Dendritic cell treated with granulocyte-macrophage colony-stimulating factor and Interleukin-4, amounts not matched to agents 40 ng/mL and 50 ng/mL, for 4 days (primary cell): Measurements from ENCODE around the gene LRR1.

Experiments used
- H3K27ac Mint-ChIP-seq: one replicate; pipeline ENCODE4 v1.8.0; 2022; ENCODE audit warnings: mild to moderate bottlenecking, mixed read lengths
- H3K27me3 Mint-ChIP-seq: one replicate; pipeline ENCODE4 v1.8.0; 2022; ENCODE audit warnings: mild to moderate bottlenecking, mixed read lengths
- H3K36me3 Mint-ChIP-seq: one replicate; pipeline ENCODE4 v1.8.0; 2022; ENCODE audit warnings: low read depth, mixed read lengths
- H3K4me1 Mint-ChIP-seq: one replicate; pipeline ENCODE4 v1.8.0; 2022; ENCODE audit warnings: low read depth, mixed read lengths
- H3K4me3 Mint-ChIP-seq: one replicate; pipeline ENCODE4 v1.8.0; 2022; ENCODE audit warnings: mild to moderate bottlenecking, moderate library complexity, mixed read lengths
- H3K9me3 Mint-ChIP-seq: one replicate; pipeline ENCODE4 v1.8.0; 2022; ENCODE audit warnings: mixed read lengths
- intact Hi-C: fragments of 100-400 bp; cut with micrococcal nuclease; formaldehyde crosslinking; loops from one replicate; pipeline ENCODE4 v1.15.0; 2022

Gene LRR1, protein sequence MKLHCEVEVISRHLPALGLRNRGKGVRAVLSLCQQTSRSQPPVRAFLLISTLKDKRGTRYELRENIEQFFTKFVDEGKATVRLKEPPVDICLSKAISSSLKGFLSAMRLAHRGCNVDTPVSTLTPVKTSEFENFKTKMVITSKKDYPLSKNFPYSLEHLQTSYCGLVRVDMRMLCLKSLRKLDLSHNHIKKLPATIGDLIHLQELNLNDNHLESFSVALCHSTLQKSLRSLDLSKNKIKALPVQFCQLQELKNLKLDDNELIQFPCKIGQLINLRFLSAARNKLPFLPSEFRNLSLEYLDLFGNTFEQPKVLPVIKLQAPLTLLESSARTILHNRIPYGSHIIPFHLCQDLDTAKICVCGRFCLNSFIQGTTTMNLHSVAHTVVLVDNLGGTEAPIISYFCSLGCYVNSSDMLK

DNA sequence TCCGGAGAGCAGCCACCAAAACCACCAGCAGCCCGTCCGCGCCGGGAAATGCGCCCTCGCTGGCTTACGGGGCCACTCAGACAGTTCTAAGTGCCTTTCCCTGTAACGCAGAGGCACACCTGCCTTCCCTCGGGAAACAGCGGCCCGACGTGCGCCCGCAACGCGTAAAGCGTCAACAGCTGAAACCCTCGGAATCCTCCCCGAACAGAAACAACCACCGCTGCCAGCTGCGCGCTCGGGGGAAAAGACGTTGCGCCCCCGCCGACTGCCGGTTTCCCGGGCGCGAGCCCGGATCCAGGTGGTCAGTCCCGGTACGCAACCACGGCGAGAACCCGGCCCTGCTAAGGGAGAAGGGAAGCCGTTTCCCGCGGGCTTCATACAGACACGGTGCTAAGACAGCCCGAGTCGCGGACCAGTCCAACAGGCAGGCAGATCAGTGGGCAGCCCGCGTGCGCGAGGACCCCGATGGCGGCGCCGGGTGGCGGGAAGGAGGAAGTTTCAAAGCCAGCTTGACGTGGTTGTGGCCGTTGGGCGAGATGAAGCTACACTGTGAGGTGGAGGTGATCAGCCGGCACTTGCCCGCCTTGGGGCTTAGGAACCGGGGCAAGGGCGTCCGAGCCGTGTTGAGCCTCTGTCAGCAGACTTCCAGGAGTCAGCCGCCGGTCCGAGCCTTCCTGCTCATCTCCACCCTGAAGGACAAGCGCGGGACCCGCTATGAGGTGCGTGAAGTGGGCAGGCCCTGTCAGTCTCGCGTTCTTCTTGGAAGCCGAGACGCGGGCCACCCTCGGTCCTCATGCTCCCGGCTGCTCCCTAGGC lies at the start of gene LRR1:
LRR1 (plus strand) TSS at position 456 of the 816 bp plus-strand sequence; CDS start at position 537, 81 bp downstream.
- Mint-ChIP-seq H3K27me3 (no peaks in the 10 kb centered on the region), H3K9me3 (no peaks in the 10 kb centered on the region), H3K36me3 (peaks cover 38% of the 10 kb centered on the region), H3K27ac (peak within 1 kb of the TSS; percentile 98), H3K4me3 (peak within 1 kb of the TSS; percentile 88), H3K4me1 (peaks cover 25% of the 10 kb centered on the region)
- intact Hi-C loops = loop anchor here (1.0 kb wide), 2 partner anchors 12 to 22 kb away; partner anchors contain the start of genes MGAT2, RPL36AL and RPS29

DNA sequence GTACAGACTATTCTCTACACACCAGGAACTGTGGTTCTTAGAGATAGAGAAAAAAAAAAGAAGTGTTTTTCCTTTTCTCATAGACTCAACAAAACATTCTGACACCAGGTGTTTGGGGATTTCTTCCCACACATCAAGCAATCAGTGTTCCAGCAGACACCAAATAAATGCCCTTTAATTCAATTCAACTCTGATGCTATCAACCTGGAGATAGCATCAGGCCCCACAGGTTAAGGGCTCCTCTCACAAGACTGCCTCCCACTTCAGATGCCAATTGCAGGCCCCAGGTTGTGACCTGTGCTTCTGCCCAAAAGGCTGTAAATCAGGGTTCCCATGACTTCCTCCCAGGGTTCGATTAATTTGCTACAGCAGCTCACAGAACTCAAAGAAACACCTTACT lies 49.3 kb upstream of the LRR1 start:
- Mint-ChIP-seq H3K4me1 (no peaks in the 10 kb centered on the region), H3K27ac (no peak overlapping the region), H3K4me3 (no peak overlapping the region), H3K27me3 (no peaks in the 10 kb centered on the region), H3K9me3 (no peaks in the 10 kb centered on the region), H3K36me3 (no peaks in the 10 kb centered on the region)
- intact Hi-C loops = no loop called here

DNA sequence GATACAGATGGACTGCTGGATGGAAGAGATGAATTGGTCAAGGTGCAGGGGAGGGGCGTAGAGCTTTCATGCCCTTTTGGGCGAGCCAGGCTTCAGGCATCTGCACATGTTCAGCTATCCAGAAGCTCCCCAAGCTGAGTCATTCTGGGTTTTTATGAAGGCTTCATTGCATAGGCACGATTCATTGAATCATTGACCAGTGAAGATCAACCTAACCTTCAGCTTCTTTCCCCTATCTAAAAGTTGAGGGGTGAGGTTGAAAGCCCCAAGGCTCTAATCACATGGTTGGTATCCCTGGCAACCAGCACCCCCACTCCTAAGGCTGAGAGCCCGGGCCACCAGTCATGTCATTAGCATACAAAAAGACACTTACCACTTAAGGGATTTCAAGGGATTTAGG lies 48.9 kb upstream of the LRR1 start:
- Mint-ChIP-seq H3K4me3 (no peak overlapping the region), H3K27ac (no peak overlapping the region), H3K27me3 (no peaks in the 10 kb centered on the region), H3K9me3 (no peaks in the 10 kb centered on the region), H3K36me3 (no peaks in the 10 kb centered on the region), H3K4me1 (no peaks in the 10 kb centered on the region)
- intact Hi-C loops = no loop called here

DNA sequence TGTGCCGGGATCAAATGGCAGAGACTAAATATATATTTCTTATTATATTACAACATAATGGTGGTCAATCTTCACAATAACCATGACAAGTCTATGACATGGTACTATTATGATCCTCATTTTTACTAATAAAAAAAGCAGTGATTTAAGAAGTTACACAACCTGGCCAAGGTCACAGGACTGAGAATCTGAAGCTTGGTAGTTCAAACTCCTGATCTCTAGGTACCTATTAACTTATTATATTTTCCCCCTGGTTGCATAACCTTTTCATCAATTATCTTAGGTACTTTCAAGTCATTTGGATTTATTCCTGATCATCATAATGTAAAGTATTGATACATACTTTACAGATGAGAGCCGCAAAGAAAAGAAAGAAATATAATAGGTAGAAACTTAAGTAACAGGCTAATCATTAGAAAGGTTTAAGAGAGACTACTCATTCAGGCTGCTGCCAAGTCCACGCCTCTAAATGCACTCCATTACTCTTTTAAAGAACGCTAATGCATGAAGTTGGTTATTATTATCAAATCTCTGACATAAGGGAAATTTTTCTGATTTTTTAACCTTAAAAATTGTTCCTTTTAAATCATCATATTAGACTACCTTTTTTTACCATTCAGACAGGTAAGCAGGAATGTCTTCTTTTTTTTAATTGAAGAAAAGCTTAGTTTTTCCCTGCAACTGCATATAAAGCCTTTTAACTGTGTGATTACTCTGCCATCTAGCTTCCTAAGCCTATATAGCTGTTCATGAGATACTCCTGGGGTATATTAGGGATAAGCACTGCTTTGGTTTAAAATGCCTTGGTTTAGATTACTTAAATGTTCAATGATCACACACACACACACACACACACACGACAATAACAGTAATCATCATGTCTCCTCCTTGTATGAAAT lies 48.2 kb upstream of the LRR1 start:
- intact Hi-C loops = no loop called here
- no peaks in the 10 kb centered on the region for H3K9me3 Mint-ChIP-seq
- no peak overlapping the region for H3K27ac Mint-ChIP-seq
- H3K4me3 Mint-ChIP-seq = no peak overlapping the region
- H3K4me1 Mint-ChIP-seq = no peaks in the 10 kb centered on the region
- H3K36me3 Mint-ChIP-seq = no peaks in the 10 kb centered on the region
- no peaks in the 10 kb centered on the region for H3K27me3 Mint-ChIP-seq

DNA sequence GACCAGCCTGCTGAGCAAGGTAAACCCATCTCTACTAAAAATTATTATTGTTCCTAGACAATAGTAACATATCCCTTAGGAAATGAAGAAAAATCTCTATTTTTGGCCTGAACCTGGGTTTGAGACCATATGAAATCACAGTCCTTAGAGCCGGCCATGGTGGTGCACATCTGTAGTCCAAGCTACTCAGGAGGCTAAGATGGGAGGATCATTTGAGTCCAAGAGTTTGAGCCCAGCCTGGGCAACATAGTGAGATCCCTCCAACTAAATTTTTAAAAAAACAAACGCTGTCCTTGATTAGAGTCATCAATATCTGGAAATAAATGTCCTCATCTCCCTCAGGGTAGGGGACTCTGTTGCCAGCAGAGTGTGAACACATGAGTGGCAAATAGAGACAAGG lies 47.2 kb upstream of the LRR1 start:
- no peak overlapping the region for H3K4me3 Mint-ChIP-seq
- H3K27me3 Mint-ChIP-seq = no peaks in the 10 kb centered on the region
- H3K4me1 Mint-ChIP-seq = no peaks in the 10 kb centered on the region
- no peak overlapping the region for H3K27ac Mint-ChIP-seq
- no peaks in the 10 kb centered on the region for H3K36me3 Mint-ChIP-seq
- intact Hi-C loops = no loop called here
- H3K9me3 Mint-ChIP-seq = no peaks in the 10 kb centered on the region

DNA sequence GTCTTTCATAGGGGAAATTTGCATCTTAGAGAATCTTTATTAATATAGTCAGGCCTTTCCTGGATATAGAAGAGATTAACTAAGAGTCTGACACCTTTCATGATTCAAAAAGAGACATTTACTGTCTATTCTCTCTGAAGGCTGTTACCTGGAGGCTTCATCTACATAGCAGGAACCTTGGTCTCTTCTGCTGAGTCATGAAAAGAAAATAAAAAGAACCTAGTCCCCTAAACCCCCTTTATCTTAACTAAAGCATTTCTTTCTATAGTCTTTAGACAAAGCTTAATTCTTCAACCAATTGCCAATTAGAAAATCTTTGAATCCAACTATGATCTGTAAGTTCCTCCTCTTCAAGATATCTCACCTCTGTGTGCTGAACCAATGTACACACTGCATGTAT lies 45.6 kb upstream of the LRR1 start:
- H3K4me3 Mint-ChIP-seq = no peak overlapping the region
- no peaks in the 10 kb centered on the region for H3K36me3 Mint-ChIP-seq
- no peaks in the 10 kb centered on the region for H3K27me3 Mint-ChIP-seq
- no peaks in the 10 kb centered on the region for H3K4me1 Mint-ChIP-seq
- H3K9me3 Mint-ChIP-seq = no peaks in the 10 kb centered on the region
- intact Hi-C loops = no loop called here
- H3K27ac Mint-ChIP-seq = no peak overlapping the region

DNA sequence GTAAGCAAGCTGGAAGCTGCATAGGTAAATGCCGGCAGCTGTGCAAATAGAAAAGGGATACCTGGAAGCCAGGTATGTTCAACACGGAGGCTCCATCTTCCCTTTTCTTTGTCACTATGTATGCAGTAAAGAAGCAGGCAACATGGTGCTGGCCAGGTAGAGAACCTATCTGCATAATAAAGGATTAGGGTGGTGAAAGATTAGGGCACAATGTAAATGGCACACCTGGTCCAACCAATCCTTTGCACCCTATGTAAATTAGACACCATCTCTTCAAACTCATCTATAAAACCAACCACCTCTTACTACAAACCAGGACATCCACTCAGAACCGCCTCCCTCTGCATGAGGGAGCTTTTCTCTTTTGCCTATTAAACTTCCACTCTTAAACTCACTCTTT lies 44.8 kb upstream of the LRR1 start:
- H3K27me3 Mint-ChIP-seq = no peaks in the 10 kb centered on the region
- H3K36me3 Mint-ChIP-seq = no peaks in the 10 kb centered on the region
- H3K27ac Mint-ChIP-seq = no peak overlapping the region
- H3K9me3 Mint-ChIP-seq = no peaks in the 10 kb centered on the region
- no peak overlapping the region for H3K4me3 Mint-ChIP-seq
- intact Hi-C loops = no loop called here
- no peaks in the 10 kb centered on the region for H3K4me1 Mint-ChIP-seq

DNA sequence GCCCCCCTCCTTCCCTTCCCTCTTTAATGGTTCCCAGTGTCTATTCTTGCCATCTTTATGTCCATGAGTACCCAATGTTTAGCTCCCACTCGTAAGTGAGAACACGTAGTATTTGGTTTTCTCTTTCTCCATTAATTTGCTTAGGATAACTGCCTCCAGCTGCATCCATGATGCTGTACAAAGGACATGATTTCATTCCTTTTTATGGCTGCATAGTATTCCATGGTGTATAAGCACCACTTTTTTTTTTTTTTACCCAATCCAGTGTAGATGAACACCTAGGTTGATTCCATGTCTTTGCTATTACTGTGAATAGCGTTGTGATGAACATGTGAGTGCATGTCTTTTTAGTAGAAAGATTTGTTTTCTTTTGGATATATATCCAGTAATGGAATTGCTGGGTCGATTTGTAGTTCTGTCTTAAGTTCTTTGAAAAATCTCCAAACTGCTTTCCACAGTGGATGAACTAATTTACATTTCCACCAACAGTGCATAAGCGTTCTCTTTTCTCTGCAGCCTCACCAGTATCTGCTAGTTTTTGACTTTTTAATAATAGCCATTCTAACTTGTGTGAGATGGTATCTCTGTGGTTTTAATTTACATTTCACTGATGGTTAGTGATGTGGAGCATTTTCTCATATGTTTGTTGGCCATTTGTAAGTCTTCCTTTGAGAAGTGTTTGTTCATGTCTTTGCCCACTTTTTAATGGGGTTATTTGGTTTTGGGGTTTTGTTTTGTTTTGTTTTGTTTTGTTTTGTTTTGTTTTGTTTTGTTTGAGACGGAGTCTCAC lies 38.6 kb upstream of the LRR1 start:
- intact Hi-C loops = no loop called here

DNA sequence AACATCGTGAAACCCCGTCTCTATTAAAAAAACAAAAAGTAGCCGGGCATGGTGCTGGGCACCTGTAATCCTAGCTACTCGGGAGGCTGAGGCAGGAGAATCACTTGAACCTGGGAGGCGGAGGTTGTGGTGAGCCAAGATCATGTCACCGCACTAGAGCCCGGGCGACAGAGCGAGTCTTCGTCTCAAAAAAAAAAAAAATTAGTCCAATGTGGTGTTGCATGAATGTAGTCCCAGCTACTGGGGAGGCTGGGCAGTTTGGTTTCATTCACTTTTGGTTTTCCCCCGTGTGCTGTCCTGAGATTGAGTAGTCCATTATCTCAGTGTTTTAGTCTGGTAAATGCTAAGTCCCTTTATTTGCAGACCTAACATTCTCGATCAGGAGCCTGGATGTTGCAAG lies 32.0 kb upstream of the LRR1 start:
- Mint-ChIP-seq H3K36me3 (no peaks in the 10 kb centered on the region), H3K27ac (no peak overlapping the region), H3K27me3 (no peaks in the 10 kb centered on the region), H3K4me1 (no peaks in the 10 kb centered on the region), H3K4me3 (no peak overlapping the region), H3K9me3 (peaks cover 9% of the 10 kb centered on the region)
- intact Hi-C loops = no loop called here

More for the DNA sequence above, 38.6 kb upstream of the LRR1 start:
- Mint-ChIP-seq H3K27me3 (no peaks in the 10 kb centered on the region), H3K4me3 (no peak overlapping the region), H3K36me3 (no peaks in the 10 kb centered on the region), H3K4me1 (no peaks in the 10 kb centered on the region), H3K27ac (no peak overlapping the region), H3K9me3 (peaks cover 9% of the 10 kb centered on the region)

DNA sequence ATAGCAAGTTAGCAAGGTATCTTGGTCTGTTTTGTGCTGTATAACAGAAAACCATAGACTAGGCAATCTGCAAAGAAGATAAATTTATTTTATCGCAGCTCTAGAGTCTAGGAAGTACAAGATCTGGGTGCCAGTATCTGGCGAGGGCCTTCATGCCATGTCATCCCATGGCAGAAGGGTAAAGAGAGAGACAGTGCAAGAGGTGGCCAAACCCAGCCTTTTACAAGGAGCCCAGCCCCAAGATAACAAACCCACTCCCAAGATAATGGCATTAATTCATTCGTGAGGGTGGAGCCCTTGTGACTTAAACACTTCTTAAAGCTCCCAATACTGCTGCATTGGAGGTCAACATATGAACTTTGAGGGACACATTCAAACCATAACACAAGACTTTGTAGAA lies 29.5 kb upstream of the LRR1 start:
- intact Hi-C loops = no loop called here
- H3K4me1 Mint-ChIP-seq = no peaks in the 10 kb centered on the region
- no peak overlapping the region for H3K27ac Mint-ChIP-seq
- H3K9me3 Mint-ChIP-seq = peaks cover 9% of the 10 kb centered on the region
- H3K4me3 Mint-ChIP-seq = no peak overlapping the region
- peaks cover 9% of the 10 kb centered on the region for H3K36me3 Mint-ChIP-seq
- no peaks in the 10 kb centered on the region for H3K27me3 Mint-ChIP-seq

DNA sequence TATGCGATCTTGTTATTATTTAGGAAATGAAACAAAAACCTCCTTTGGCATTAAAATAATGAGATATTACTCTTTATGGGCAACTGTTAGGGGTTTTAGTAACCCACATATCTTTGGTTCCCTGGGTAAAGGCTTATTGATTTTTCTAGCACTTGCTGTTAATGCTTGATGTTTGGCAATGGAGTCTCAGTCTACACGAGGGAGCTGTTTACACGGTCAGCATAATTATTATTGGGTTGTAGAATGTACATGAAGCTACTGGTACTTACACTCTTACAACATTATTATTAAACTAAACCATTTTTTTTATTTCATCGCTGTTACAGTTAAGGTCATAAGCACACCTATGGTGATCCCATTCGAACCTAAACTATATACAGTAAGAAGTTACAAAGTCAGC lies 24.7 kb upstream of the LRR1 start:
- Mint-ChIP-seq H3K9me3 (peaks cover 9% of the 10 kb centered on the region), H3K36me3 (peaks cover 46% of the 10 kb centered on the region), H3K4me3 (no peak overlapping the region), H3K27ac (no peak overlapping the region), H3K4me1 (no peaks in the 10 kb centered on the region), H3K27me3 (no peaks in the 10 kb centered on the region)
- intact Hi-C loops = no loop called here

DNA sequence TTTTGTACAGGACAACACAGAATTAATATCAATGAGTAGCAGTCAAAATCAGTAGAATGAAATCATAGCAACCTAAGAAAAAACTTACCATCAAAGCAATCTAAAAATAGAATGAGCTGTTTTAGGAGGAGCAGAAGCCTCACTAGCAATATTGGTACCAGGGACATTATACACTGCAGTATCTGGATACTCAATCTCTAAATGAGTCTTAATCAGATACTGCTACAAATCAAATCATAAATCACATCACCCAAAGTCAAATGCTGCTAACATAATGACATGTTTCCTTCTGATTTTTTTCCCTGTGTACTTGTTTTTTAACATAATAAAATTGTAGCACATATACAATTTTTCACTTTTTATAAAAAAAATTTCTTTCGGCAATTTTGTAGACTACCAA lies 20.6 kb upstream of the LRR1 start:
- Mint-ChIP-seq H3K4me1 (peaks cover 27% of the 10 kb centered on the region), H3K36me3 (peaks cover 67% of the 10 kb centered on the region), H3K27me3 (no peaks in the 10 kb centered on the region), H3K4me3 (no peak overlapping the region), H3K27ac (no peak overlapping the region), H3K9me3 (peaks cover 1% of the 10 kb centered on the region)
- intact Hi-C loops = no loop called here

DNA sequence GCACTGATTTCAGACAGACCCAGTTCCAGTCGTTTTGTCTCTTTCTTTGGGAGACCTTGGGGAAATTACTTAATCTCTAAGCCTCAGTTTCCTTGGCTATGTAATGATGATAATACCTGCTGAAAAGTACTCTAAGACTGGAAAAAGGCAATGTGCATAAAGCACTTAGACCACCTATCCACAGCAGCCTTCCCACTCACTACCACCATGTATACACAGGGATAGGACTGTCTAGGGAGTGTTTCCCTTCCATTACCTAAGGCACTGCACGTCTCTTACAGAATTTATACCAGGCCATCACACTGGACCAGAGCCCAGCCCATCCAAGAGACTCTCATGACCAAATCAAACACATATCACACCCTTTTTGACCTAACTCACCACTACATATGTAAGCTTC lies 18.9 kb upstream of the LRR1 start:
- Mint-ChIP-seq H3K4me1 (peaks cover 39% of the 10 kb centered on the region), H3K36me3 (peaks cover 76% of the 10 kb centered on the region), H3K9me3 (no peaks in the 10 kb centered on the region), H3K4me3 (no peak overlapping the region), H3K27ac (no peak overlapping the region), H3K27me3 (no peaks in the 10 kb centered on the region)
- intact Hi-C loops = loop anchor here (10.0 kb wide), 1 partner anchor 1665 kb away; the partner anchor contains the start of gene TMX1
